Testis (tissue), 2 donors: Measurements from ENCODE around the gene UGT2A1.

Source experiments
- CTCF ChIP-seq, 3 experiments: fragments of 450-650 bp in 2 of 3; fragments of 200-600 bp in 1 of 3; sonication (generic) in 1 of 3; IDR thresholded peaks; one replicate each; pipeline ENCODE4 v1.5.1; 2016 to 2019; ENCODE audit warnings: antibody characterized with exemption in 3 of 3, mild to moderate bottlenecking in 2 of 3, moderate library complexity in 1 of 3
- POLR2A ChIP-seq: fragments of 450-650 bp; IDR thresholded peaks from one replicate; pipeline ENCODE4 v1.6.1; 2017; ENCODE audit warnings: antibody characterized with exemption, mild to moderate bottlenecking, moderate library complexity

- TF ChIP-seq POLR2A, result no peak
- no peak for TF ChIP-seq CTCF (IDR thresholded peaks at IDR 0.05)
These were observed 42.6 kb downstream of the UGT2A1 start for GRCh38 chr4:69610484-69610883.
